Thyroid gland (tissue), 4 donors: ENCODE data around the gene CGA.

Experiments
- CTCF ChIP-seq, 6 experiments: fragments of 200-600 bp in 3 of 6; fragments of 450-650 bp in 3 of 6; sonication (generic) in 3 of 6; IDR thresholded peaks; one replicate each; pipeline ENCODE4 v1.5.1; 2016 to 2019; ENCODE audit warnings: antibody characterized with exemption in 6 of 6, mild to moderate bottlenecking in 2 of 6, inconsistent platforms in 1 of 6, moderate library complexity in 1 of 6
- POLR2A ChIP-seq, 2 donors: fragments of 450-650 bp; IDR thresholded peaks; one replicate each; pipeline ENCODE4 v1.6.1; 2017; ENCODE audit warnings: antibody characterized with exemption in 2 of 2, mild to moderate bottlenecking in 2 of 2, moderate library complexity in 1 of 2

DNA sequence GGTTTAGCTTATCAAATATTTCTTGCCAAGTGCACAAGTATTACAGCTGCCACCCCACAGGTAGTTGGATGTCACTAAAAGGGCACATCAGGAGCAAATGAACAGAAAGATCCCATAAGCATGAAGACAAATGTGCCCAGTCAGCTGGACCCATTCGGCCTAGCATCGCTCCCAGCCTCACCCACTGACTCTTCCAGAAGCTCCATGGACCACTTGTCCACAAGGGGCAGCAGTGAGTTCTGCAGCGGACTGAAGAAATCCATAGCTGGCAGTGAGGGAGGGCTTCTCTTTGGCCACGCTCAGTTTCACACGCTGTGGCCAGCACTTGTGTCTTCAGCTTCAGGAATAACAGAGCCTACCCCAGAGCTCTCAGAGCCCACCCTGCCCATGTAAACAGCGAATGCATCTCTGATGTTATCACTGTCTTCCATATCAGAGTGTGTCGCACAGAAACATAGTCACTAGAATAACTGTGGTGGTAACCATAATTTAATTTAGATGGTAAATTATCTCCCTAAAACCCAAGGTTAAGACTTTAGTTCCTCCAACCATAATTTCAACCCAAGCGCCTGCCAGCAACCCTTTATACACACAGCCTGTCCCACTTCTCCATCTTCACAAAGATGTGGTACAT lies 15.8 kb downstream of the CGA start:
- TF ChIP-seq CTCF (IDR thresholded peaks at IDR 0.05): peak in 5 of 6 experiments; percentile 45 to 96 (median 74)
- no peak for TF ChIP-seq POLR2A (IDR thresholded peaks at IDR 0.05)
